ENCODE measurements around the gene VPS8. TPM values are rescaled to one million over a fixed set of nuclear protein-coding genes. Genes with fewer than 3 reads are reported as not detected.

Gene VPS8
- total RNA-seq, 1 experiment from 2014 or later, result 72.3 TPM

- Histone ChIP-seq H3K4me3 (ENCODE audit: low read depth in 2 of 2, low read length in 2 of 2) (no peak overlapping the region), H3K27ac (ENCODE audit: low read length) (no peak overlapping the region), H3K4me1 (ENCODE audit: control insufficient read depth, insufficient read depth, low read length) (no peaks in the 10 kb centered on the region), H3K9me3 (ENCODE audit: control insufficient read depth, insufficient read depth, low read depth, low read length) (no peaks in the 10 kb centered on the region), H3K36me3 (ENCODE audit: control insufficient read depth, insufficient read depth, low read length) (no peaks in the 10 kb centered on the region), H3K27me3 (ENCODE audit: control insufficient read depth, insufficient read depth, low read length) (no peaks in the 10 kb centered on the region)
- DNase-seq (ENCODE audit: low read depth, low spot score) (no peak), ATAC-seq (no peak)
- intact Hi-C loops (cut with micrococcal nuclease; ENCODE audit: unreplicated experiment), result no loop called here
- in situ Hi-C loops (cut with HindIII; ENCODE audit: low pct_unique_long_range_greater_than_20kb, low sequenced_read_pairs), result no loop called here
- ChIA-PET POLR2A (no interaction called here), CTCF (no interaction called here)
- TF ChIP-seq TCF7L2 (IDR thresholded peaks at IDR 0.05; ENCODE audit: low read depth, low read length), result no peak
- TF ChIP-seq, protein P1, sequence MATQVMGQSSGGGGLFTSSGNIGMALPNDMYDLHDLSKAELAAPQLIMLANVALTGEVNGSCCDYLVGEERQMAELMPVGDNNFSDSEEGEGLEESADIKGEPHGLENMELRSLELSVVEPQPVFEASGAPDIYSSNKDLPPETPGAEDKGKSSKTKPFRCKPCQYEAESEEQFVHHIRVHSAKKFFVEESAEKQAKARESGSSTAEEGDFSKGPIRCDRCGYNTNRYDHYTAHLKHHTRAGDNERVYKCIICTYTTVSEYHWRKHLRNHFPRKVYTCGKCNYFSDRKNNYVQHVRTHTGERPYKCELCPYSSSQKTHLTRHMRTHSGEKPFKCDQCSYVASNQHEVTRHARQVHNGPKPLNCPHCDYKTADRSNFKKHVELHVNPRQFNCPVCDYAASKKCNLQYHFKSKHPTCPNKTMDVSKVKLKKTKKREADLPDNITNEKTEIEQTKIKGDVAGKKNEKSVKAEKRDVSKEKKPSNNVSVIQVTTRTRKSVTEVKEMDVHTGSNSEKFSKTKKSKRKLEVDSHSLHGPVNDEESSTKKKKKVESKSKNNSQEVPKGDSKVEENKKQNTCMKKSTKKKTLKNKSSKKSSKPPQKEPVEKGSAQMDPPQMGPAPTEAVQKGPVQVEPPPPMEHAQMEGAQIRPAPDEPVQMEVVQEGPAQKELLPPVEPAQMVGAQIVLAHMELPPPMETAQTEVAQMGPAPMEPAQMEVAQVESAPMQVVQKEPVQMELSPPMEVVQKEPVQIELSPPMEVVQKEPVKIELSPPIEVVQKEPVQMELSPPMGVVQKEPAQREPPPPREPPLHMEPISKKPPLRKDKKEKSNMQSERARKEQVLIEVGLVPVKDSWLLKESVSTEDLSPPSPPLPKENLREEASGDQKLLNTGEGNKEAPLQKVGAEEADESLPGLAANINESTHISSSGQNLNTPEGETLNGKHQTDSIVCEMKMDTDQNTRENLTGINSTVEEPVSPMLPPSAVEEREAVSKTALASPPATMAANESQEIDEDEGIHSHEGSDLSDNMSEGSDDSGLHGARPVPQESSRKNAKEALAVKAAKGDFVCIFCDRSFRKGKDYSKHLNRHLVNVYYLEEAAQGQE (IDR thresholded peaks at IDR 0.05; ENCODE audit: insufficient read depth in 1 of 2, low read depth in 2 of 2, low read length in 1 of 2), result no peak
- no peak for TF ChIP-seq POLR2AphosphoS5 (IDR thresholded peaks at IDR 0.05; ENCODE audit: low read depth, low read length)
- TF ChIP-seq, protein P2, sequence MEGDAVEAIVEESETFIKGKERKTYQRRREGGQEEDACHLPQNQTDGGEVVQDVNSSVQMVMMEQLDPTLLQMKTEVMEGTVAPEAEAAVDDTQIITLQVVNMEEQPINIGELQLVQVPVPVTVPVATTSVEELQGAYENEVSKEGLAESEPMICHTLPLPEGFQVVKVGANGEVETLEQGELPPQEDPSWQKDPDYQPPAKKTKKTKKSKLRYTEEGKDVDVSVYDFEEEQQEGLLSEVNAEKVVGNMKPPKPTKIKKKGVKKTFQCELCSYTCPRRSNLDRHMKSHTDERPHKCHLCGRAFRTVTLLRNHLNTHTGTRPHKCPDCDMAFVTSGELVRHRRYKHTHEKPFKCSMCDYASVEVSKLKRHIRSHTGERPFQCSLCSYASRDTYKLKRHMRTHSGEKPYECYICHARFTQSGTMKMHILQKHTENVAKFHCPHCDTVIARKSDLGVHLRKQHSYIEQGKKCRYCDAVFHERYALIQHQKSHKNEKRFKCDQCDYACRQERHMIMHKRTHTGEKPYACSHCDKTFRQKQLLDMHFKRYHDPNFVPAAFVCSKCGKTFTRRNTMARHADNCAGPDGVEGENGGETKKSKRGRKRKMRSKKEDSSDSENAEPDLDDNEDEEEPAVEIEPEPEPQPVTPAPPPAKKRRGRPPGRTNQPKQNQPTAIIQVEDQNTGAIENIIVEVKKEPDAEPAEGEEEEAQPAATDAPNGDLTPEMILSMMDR (IDR thresholded peaks at IDR 0.05), result no peak
- TF ChIP-seq SIN3A (IDR thresholded peaks at IDR 0.05; ENCODE audit: borderline replicate concordance, insufficient read depth, low read depth, low read length), result no peak
- BruUV-seq (replicated peaks), result no TSS peak
These were observed 213.0 kb downstream of the VPS8 start for GRCh38 chr3:185024966-185025365.

DNA sequence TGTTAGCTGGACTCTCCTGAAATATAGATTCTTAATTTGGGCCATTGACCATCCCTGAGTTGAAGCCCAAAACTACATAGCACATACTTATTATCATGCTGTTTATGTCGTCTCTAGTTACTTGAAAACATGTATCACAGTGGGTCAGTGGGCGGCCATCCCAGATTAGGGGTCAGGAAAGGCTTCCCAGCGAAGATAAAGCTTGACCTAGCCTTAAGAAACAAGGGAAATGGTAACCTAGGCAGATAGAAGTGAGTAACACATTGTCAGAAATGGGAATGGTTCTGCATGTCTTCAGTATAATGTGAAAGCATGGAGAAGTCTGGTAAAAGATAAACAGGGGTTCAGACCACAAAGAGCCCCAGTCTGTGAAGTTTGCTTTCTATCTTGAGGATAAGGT is 216.2 kb downstream of the VPS8 start:
- Histone ChIP-seq H3K9me3 (ENCODE audit: control insufficient read depth, insufficient read depth, low read depth, low read length) (no peaks in the 10 kb centered on the region), H3K27me3 (ENCODE audit: control insufficient read depth, insufficient read depth, low read length) (no peaks in the 10 kb centered on the region), H3K27ac (ENCODE audit: low read length) (no peak overlapping the region), H3K4me1 (ENCODE audit: control insufficient read depth, insufficient read depth, low read length) (no peaks in the 10 kb centered on the region), H3K36me3 (ENCODE audit: control insufficient read depth, insufficient read depth, low read length) (no peaks in the 10 kb centered on the region), H3K4me3 (ENCODE audit: low read depth in 2 of 2, low read length in 2 of 2) (no peak overlapping the region)
- BruUV-seq (replicated peaks), result no TSS peak
- in situ Hi-C loops (cut with HindIII; ENCODE audit: low pct_unique_long_range_greater_than_20kb, low sequenced_read_pairs) (no loop called here), intact Hi-C loops (cut with micrococcal nuclease; ENCODE audit: unreplicated experiment) (no loop called here)
- DNase-seq (ENCODE audit: low read depth, low spot score) (no peak), ATAC-seq (no peak)
- TF ChIP-seq TCF7L2 (IDR thresholded peaks at IDR 0.05; ENCODE audit: low read depth, low read length) (no peak), POLR2AphosphoS5 (IDR thresholded peaks at IDR 0.05; ENCODE audit: low read depth, low read length) (no peak), SIN3A (IDR thresholded peaks at IDR 0.05; ENCODE audit: borderline replicate concordance, insufficient read depth, low read depth, low read length) (no peak)
- TF ChIP-seq, protein P2 (IDR thresholded peaks at IDR 0.05), result no peak
- TF ChIP-seq, protein P1 (IDR thresholded peaks at IDR 0.05; ENCODE audit: insufficient read depth in 1 of 2, low read depth in 2 of 2, low read length in 1 of 2), result no peak
- ChIA-PET CTCF (no interaction called here), POLR2A (no interaction called here)

Measured in Panc1 (cell line).